RCC 7860 (cell line): ENCODE measurements around the gene PSME1.

Experiments
- DNase-seq: peaks from one replicate; pipeline ENCODE4 v3.0.0-alpha.2; 2015; ENCODE audit warnings: low spot score
- FAIRE-seq: peaks from 2 replicates; lab custom pipeline; 2012; peaks lifted over from hg19 to GRCh38; lab: Jason Lieb, UNC

The PSME1 gene

DNA sequence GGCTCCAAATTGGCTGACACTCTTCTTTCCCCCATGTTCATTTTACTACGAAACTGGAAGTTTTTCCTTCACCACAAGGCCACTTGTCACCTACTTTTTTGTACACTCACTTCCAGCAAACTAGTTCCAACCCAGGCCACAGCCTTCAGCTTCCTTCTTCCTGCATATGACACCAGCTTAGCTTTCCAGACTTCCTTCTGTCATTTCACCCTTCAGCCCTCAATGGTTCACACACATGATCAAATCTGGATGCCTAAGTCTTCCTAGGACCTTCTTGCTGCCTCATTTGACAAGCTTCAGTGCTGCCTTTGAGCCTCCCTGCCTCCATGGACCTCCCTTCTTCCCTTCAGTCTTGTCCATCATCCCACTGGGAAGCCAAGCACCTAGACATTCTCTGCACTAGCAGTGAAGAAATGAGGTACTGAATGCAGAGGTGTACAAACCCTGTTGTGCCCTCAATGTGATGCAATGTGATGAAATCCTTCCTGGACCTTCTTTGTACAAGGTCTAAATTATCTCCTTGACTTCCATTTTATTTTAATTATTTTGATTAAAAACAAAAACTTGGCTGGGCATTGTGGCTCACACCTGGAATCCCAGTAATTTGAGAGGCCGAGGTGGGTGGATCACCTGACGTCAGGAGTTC lies 31.6 kb downstream of the PSME1 start:
- no peak for FAIRE-seq

DNA sequence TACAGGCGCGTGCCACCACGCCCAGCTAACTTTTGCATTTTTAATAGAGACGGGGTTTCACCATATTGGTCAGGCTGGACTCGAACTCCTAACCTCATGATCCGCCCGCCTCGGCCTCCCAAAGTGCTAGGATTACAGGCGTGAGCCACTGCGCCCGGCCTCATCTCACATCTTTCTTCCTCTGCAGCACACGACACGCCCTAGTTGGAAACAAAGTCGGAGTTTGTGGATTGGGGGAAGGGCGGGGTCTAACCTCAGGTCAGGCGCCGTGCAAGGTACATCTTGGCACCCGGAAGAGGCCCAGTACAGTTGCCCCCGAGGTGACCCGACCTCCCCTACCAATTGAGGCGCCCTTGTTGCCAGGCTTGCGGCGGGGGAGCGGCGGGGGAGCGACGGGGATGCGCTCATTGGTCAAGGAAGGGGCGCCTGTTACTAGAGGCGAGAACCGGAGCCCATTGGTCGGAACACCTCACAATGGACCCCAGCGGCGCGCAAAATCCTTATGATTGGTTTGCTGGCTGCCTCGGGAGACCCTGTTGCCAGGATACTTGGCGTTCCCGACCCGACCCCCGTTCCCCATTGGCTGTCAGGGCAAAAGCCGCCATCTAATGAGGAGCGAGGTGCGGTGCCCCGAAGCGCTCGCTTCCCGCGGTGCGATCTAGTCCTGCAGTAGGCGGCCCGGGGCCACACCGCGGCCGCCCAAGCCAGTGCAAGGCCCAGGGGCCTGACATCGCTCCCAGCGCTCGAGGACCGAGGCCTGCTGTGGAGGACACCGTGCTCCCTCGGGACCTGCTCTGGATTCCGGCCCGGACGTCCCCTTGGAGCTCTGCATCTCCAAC lies 35.6 kb downstream of the PSME1 start, which contains the start of gene REC8:
Gene REC8, plus strand, starts transcription at position 659 of the 839 bp plus-strand sequence. CDS start 473 bp downstream, outside the sequence.
- FAIRE-seq, result no peak
- DNase-seq, result no peak

More for the DNA sequence above, 31.6 kb downstream of the PSME1 start:
- no peak for DNase-seq

- FAIRE-seq, result no peak
- no peak for DNase-seq
These were observed 36.4 kb downstream of the PSME1 start for GRCh38 chr14:24172261-24172860.

- DNase-seq (no peak), FAIRE-seq (no peak)
These were observed 36.9 kb downstream of the PSME1 start for GRCh38 chr14:24172871-24173281.

- DNase-seq, result no peak
- no peak for FAIRE-seq
These were observed 40.6 kb downstream of the PSME1 start for GRCh38 chr14:24176599-24176998.

DNA sequence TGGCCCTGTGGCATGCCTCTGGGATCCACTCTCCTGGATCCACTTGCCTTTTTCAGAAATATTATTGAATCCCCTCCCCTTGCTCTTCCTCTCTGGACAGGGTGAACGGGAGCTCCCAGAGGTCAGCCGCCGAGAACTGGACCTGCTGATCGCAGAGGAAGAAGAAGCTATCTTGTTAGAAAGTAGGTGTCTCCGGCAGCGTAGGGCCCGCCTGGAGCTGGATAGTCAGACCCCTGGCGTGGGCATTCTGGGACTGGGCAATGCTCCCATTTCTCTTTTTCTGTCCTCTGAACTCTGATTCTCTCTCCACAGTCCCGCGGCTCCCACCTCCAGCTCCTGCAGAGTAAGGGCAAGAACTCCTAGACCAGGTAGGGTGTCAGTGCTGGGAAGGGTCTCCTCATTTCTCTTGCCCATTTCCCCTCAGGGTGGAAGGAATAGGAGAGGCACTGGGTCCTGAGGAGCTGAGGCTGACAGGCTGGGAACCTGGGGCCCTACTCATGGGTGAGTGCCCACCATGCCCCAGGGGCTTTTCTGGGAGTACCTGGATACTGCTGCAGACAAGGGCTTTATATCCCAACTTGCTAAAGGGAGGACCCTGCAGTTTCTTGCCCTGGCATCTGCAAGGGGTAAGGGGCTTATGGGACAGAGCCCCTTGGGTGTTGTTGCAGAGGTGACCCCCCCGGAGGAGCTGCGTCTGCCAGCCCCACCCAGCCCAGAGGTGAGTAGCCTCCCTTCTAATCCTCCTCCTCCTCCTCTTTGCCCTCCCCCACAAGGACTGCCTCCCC lies 41.2 kb downstream of the PSME1 start:
- no peak for DNase-seq
- FAIRE-seq, result no peak

GRCh38 chr14:24177891-24178290 lies 41.9 kb downstream of the PSME1 start:
- DNase-seq (no peak), FAIRE-seq (no peak)

- no peak for FAIRE-seq
These were observed 42.6 kb downstream of the PSME1 start for GRCh38 chr14:24178399-24179178.

DNA sequence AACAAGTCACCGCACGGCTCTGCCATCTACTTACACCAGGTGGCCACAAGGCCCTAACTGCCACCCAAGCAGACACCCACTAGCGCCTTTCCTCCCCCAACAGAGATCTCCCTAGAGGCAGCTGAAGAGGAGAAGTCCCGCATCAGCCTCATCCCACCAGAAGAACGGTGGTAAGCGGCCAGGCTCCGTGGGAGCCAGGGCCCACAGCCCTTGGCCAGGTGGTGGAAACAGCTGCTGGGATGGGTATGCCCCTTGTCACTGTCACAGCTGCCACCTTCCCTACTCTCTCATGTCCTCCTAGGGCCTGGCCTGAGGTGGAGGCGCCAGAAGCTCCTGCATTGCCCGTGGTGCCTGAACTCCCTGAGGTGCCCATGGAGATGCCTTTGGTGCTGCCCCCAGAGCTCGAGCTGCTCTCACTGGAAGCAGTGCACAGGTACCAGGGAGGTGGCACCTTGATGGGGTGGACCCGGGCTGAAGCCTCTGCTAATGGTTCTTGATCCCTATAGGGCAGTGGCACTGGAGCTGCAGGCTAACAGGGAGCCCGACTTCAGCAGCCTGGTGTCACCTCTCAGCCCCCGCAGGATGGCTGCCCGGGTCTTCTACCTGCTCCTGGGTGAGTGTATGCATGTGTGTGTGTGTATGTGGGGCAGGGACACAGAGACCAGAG lies 43.4 kb downstream of the PSME1 start:
- no peak for FAIRE-seq
- no peak for DNase-seq

More at GRCh38 chr14:24178399-24179178, 42.6 kb downstream of the PSME1 start:
- DNase-seq, result no peak

- FAIRE-seq, result no peak
- DNase-seq, result peak; percentile 53
These were observed 44.2 kb downstream of the PSME1 start for GRCh38 chr14:24179961-24180796.

- DNase-seq (no peak), FAIRE-seq (no peak)
These were observed 45.5 kb downstream of the PSME1 start for GRCh38 chr14:24181371-24182077.

DNA sequence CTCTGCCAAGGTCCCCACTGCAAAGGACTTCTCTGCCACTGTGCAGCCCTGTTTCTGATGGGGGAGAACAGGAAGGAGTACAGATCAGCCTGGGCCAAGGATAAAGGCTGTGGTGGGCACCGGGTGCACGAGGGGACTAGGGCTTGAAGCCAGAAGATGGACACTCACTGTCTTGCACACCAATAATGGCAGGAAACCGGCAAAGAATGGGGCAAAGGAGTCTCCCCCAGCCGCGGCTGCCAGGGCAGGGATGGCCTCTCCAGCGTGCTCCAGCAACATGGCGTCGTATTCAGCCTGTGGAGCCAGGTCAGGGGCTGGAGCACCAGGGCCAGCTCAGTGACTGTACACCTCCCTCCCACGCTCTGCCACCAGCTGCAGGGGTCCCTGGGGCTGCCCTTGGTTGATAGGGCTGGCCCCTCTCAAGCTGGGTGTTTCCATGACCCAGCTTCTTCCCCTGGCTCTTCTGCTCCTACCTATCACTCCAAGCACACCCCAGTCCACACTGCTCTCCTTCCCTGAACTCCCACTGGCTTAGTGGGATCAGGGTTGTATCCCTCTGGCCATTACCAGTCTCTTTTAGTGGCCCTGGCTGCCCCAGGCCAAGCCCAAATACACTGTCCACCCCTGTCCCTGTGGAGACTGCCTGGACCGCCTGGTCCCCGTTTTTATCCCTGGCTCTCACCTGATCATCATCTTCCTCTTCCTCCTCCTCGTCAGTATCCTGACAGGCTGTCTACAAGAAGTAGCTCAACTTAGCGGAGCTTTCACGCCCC lies 46.3 kb downstream of the PSME1 start:
- DNase-seq, result no peak
- FAIRE-seq, result no peak

DNA sequence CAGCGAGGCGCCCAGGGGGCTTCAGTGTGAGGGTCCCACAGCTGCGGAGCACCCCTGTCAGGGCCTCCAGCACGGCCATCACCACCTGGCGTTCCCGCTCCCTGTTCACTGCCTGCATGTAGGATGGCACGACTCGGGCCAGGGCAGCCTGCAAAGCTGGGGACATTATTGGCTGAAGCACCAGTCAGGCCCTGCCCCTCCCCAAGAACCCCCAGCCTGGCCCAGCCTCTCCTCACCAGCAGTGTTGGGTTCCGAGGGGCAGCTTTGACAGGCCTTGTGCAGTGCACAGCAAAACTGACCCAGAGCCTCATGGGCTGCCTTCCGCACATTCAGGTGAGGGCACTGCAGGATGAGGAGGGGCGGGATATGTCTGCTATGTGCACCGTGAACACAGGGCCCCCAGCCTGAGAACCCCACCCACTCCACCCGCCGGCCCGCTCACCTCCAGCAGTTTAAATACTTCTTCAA lies 47.1 kb downstream of the PSME1 start:
- FAIRE-seq (no peak), DNase-seq (no peak)

DNA sequence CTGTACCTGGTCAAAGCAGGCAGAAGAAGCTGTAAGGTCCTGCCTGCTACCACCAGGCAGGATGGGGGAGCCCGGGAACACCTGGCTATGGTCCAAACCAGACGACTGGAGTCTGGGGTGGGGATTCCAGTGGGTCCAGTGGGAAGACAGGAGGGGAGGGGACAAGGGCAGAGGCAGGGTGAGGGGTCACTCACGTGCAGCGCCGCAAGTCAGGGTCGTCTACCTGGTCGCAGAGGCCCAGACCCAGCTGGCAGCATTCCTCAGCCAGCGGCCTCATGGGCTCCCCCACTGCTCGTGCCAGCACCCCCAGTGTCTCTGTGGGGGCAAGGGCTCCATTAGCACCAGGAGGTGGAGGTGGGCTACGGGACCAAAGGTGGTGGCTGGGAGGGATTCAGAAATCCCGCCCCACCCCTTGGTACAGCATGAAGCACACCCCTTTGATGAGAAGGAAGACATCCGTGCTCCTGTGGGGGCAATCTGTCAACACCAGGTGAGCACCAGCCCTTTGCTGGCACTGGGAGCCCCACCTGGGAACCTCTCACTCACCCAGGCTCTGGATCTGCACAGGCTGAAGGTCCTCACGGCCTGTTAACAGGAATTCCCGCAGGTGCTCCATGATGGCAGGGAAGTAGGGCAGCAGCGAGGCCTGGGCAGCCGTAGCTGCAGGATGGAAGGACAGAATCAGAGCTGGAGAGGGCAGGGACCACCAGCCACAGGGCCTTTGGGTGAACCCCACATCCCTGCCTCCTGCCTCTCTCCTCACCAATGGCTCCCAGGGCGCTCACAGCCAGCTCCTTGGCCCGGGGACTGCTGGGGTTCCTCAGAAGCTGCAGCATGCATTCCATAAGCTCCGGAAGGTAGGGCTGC lies 48.3 kb downstream of the PSME1 start:
- FAIRE-seq (no peak), DNase-seq (no peak)

- no peak for FAIRE-seq
- DNase-seq, result no peak
These were observed 49.0 kb downstream of the PSME1 start for GRCh38 chr14:24185026-24185425.

DNA sequence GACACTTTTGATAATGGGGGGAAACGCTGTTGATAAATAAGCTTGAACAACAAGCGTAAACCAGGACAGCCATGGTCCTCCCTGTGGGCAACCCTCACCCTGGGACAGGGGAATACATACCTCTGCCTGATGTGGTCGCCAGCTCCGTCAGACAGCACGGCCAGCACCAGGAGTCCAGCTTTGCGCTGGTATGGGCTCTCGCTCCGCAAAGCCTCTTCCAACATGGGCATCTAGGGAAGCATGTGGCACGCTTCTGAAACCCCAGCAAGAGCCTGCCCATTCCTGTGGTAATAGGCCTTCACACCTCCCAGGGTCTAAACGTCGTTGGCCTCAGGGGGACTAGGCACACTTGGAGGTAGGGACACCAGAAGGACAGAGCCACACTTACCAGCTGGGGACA lies 49.7 kb downstream of the PSME1 start:
- no peak for FAIRE-seq

More for the DNA sequence above, 49.7 kb downstream of the PSME1 start:
- DNase-seq, result no peak
